ENCODE results near the gene AADACL4.

Gene AADACL4

GRCh38 chr1:12614402-12615158, 29.3 kb upstream of the AADACL4 start:
- no peak for DNase-seq

- DNase-seq = no peak
Observed at GRCh38 chr1:12615159-12615864, 28.6 kb upstream of the AADACL4 start.

- no peak for DNase-seq
Observed at GRCh38 chr1:12615865-12616708, 27.8 kb upstream of the AADACL4 start.

- peak; percentile 36 for DNase-seq
Observed at GRCh38 chr1:12616709-12617373, 27.0 kb upstream of the AADACL4 start.

- DNase-seq = peak; percentile 44
Observed at GRCh38 chr1:12617511-12617900, 26.4 kb upstream of the AADACL4 start.

GRCh38 chr1:12617901-12618660, 25.8 kb upstream of the AADACL4 start, which contains the start of gene DHRS3:
DHRS3 (minus strand) TSS chr1:12618210; CDS start chr1:12617348, 862 bp downstream.
- DNase-seq = peak; percentile 74

GRCh38 chr1:12618661-12618964, 25.3 kb upstream of the AADACL4 start:
- DNase-seq = no peak

GRCh38 chr1:12618965-12619791, 24.7 kb upstream of the AADACL4 start:
- peak; percentile 70 for DNase-seq

- peak; percentile 87 for DNase-seq
Observed at GRCh38 chr1:12619792-12620487, 23.9 kb upstream of the AADACL4 start.

GRCh38 chr1:12620488-12620865, 23.4 kb upstream of the AADACL4 start:
- peak; percentile 72 for DNase-seq

GRCh38 chr1:12620931-12621330, 23.0 kb upstream of the AADACL4 start:
- no peak for DNase-seq

- no peak for DNase-seq
Observed at GRCh38 chr1:12621346-12622335, 22.2 kb upstream of the AADACL4 start.

GRCh38 chr1:12622506-12622905, 21.4 kb upstream of the AADACL4 start:
- DNase-seq = no peak

GRCh38 chr1:12625276-12625675, 18.6 kb upstream of the AADACL4 start:
- no peak for DNase-seq

GRCh38 chr1:12626888-12627287, 17.0 kb upstream of the AADACL4 start:
- no peak for DNase-seq

- DNase-seq = no peak
Observed at GRCh38 chr1:12627296-12627695, 16.6 kb upstream of the AADACL4 start.

- no peak for DNase-seq
Observed at GRCh38 chr1:12629511-12629956, 14.4 kb upstream of the AADACL4 start.

GRCh38 chr1:12629985-12630760, 13.7 kb upstream of the AADACL4 start:
- DNase-seq = no peak
